Gastroesophageal sphincter (tissue), 3 donors: Measurements from ENCODE around the gene CDH11.

Experiments used
- CTCF ChIP-seq, 4 experiments: fragments of 200-600 bp in 2 of 4; fragments of 450-650 bp in 2 of 4; sonication (generic) in 1 of 4; IDR thresholded peaks; one replicate each; pipeline ENCODE4 v1.5.1; 2017 to 2019; ENCODE audit warnings: antibody characterized with exemption in 4 of 4, mild to moderate bottlenecking in 2 of 4, moderate library complexity in 2 of 4
- POLR2AphosphoS5 ChIP-seq: sonication (generic); formaldehyde crosslinking; IDR thresholded peaks from one replicate; pipeline ENCODE4 v1.6.1; 2017; ENCODE audit warnings: antibody characterized with exemption

DNA sequence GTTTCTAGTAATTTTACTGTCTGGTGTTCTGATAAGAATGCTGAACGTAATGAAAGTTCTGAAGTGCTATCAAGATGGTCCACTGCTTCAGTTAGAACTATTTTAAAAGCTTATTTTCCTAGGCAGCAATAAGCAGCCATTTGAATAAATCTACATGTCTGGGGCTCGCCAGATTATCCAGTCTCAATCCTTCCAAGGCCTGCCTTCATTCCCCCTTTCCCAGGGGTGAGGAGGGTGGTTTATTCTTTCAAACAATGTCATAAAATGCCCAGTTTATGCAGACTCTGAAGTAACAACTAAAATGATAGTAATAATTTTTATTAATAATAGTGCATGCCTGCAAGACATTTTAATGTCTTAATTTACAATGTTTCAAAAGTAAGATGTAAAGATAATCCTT is 2.4 kb downstream of the CDH11 start:
- TF ChIP-seq POLR2AphosphoS5 (no peak), CTCF (IDR thresholded peaks at IDR 0.05) (no peak)
